Breast epithelium (tissue), 3 donors: Measurements from ENCODE around the gene GLO1.

Source experiments
- POLR2A ChIP-seq: fragments of 450-650 bp; IDR thresholded peaks from one replicate; pipeline ENCODE4 v1.6.1; 2016; ENCODE audit warnings: antibody characterized with exemption, mild to moderate bottlenecking, moderate library complexity
- POLR2AphosphoS5 ChIP-seq, 3 donors: sonication (generic); formaldehyde crosslinking; IDR thresholded peaks; one replicate each; pipeline ENCODE4 v1.6.1; 2017; ENCODE audit warnings: antibody characterized with exemption in 3 of 3
- TF ChIP-seq, protein P1 (sequence below), 3 donors: fragments of 450-650 bp; IDR thresholded peaks; one replicate each; pipeline ENCODE4 v1.5.1; 2016 to 2017; ENCODE audit warnings: antibody characterized with exemption in 3 of 3, mild to moderate bottlenecking in 3 of 3, moderate library complexity in 3 of 3

DNA sequence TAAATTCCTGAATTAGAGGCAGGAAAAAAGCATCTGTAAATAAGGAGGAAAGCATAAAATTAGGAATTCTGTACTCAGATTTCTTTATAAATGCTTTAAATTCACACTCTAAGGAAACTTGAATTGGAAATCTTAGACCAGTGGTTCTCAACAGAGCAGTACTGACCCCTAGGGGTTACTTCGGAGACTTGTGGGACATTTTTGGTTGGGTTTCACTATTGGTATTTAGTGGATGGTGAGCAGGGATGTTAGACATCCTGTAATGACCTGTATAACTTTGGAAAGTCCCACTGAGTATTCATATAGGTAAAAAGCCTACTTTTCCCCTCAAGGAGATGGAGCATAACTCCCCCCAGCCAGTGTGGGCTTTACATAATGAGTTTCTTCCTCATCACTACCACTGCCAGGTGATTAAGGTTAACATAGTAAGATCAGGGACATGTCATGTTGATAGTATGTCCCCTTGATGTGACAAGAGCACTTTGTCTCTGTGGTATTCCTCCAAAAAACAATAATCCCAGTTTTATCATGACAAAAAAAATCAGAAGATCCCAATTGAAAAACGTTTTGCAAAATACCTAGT is 31.0 kb downstream of the GLO1 start:
- TF ChIP-seq, protein P1, sequence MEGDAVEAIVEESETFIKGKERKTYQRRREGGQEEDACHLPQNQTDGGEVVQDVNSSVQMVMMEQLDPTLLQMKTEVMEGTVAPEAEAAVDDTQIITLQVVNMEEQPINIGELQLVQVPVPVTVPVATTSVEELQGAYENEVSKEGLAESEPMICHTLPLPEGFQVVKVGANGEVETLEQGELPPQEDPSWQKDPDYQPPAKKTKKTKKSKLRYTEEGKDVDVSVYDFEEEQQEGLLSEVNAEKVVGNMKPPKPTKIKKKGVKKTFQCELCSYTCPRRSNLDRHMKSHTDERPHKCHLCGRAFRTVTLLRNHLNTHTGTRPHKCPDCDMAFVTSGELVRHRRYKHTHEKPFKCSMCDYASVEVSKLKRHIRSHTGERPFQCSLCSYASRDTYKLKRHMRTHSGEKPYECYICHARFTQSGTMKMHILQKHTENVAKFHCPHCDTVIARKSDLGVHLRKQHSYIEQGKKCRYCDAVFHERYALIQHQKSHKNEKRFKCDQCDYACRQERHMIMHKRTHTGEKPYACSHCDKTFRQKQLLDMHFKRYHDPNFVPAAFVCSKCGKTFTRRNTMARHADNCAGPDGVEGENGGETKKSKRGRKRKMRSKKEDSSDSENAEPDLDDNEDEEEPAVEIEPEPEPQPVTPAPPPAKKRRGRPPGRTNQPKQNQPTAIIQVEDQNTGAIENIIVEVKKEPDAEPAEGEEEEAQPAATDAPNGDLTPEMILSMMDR (IDR thresholded peaks at IDR 0.05), result peak; percentile 4 to 57 (median 35)
- TF ChIP-seq POLR2A (no peak), POLR2AphosphoS5 (IDR thresholded peaks at IDR 0.05) (no peak)
